Stimulated activated CD8-positive, alpha-beta memory T cell treated with anti-CD3 and anti-CD28 coated beads, Interleukin-4, amount 100 ng/mL, for 4 hours (primary cell): ENCODE data around the gene NT5DC4.
A peak's percentile ranks its signal among the peaks of the same experiment; 100 is the strongest.

ENCODE experiments used
- DNase-seq, 2 donors: peaks; one replicate each; pipeline ENCODE4 v3.0.0-alpha.2; 2020; ENCODE audit warnings: low read depth in 2 of 2, low spot score in 1 of 2

NT5DC4 gene

GRCh38 chr2:112751451-112752197 is 30.8 kb downstream of the NT5DC4 start:
- no peak for DNase-seq

GRCh38 chr2:112752667-112753066 is 31.8 kb downstream of the NT5DC4 start:
- no peak for DNase-seq

GRCh38 chr2:112754564-112754963 is 33.7 kb downstream of the NT5DC4 start:
- DNase-seq: no peak

- DNase-seq: no peak
These were observed 34.6 kb downstream of the NT5DC4 start for GRCh38 chr2:112755444-112755843.

- DNase-seq: no peak
These were observed 35.4 kb downstream of the NT5DC4 start for GRCh38 chr2:112756207-112756606.

- no peak for DNase-seq
These were observed 36.4 kb downstream of the NT5DC4 start for GRCh38 chr2:112757265-112757664.

GRCh38 chr2:112758711-112759110 is 37.9 kb downstream of the NT5DC4 start:
- no peak for DNase-seq

- DNase-seq: no peak
These were observed 39.3 kb downstream of the NT5DC4 start for GRCh38 chr2:112760149-112760548.

- no peak for DNase-seq
These were observed 41.5 kb downstream of the NT5DC4 start for GRCh38 chr2:112762276-112762675.

- DNase-seq: peak; percentile 91
These were observed 43.5 kb downstream of the NT5DC4 start, which contains the start of gene CKAP2L for GRCh38 chr2:112764071-112765044. Gene CKAP2L, minus strand, starts transcription at chr2:112764609. Its CDS starts 11 bp downstream, at chr2:112764598.

GRCh38 chr2:112765251-112765650 is 44.4 kb downstream of the NT5DC4 start:
- no peak for DNase-seq

GRCh38 chr2:112767693-112768330 is 47.0 kb downstream of the NT5DC4 start:
- no peak for DNase-seq

- no peak for DNase-seq
These were observed 47.6 kb downstream of the NT5DC4 start for GRCh38 chr2:112768432-112768831.

GRCh38 chr2:112772322-112772721 is 51.5 kb downstream of the NT5DC4 start:
- DNase-seq: no peak

- DNase-seq: no peak
These were observed 52.2 kb downstream of the NT5DC4 start for GRCh38 chr2:112772911-112773475.

- no peak for DNase-seq
These were observed 52.7 kb downstream of the NT5DC4 start for GRCh38 chr2:112773556-112773955.

GRCh38 chr2:112774536-112775285 is 53.9 kb downstream of the NT5DC4 start:
- DNase-seq: no peak

- no peak for DNase-seq
These were observed 55.3 kb downstream of the NT5DC4 start for GRCh38 chr2:112776113-112776512.

- DNase-seq: no peak
These were observed 56.2 kb downstream of the NT5DC4 start for GRCh38 chr2:112777036-112777435.

GRCh38 chr2:112779598-112779997 is 58.8 kb downstream of the NT5DC4 start:
- no peak for DNase-seq
